NB4 (cell line): Measurements from ENCODE around the gene CCT4.

Experiments
- MYC ChIP-seq: IDR thresholded peaks from 2 replicates; pipeline ENCODE4 v1.6.1; 2011; ENCODE audit warnings: low read depth, low read length
- POLR2A ChIP-seq: IDR thresholded peaks from 2 replicates; pipeline ENCODE4 v1.6.1; 2011; ENCODE audit warnings: mild to moderate bottlenecking; ENCODE audit not compliant: insufficient read length; ENCODE audit errors: extremely low read depth
- TF ChIP-seq, protein P1 (sequence below): IDR thresholded peaks from one replicate; pipeline ENCODE4 v1.5.1; 2012; ENCODE audit warnings: low read depth, low read length

DNA sequence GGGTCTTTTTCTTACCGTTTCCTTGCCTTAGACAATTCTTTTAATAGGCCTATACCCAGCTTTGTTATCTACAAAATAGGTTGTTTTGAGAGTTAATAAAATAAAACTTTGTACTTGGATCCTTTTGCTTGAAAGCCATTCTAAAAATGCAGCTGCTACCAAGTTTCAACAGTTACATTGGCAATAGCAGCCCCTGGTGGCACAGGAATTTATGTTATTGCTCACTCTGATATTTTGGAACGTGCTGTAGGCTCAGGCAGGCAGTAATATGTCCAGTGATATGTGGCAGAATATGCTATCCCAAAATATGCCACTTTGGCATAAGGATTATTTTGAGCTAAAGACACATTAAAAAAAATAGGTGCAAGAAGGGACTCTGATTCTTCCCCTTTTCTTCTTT lies 10.4 kb upstream of the CCT4 start:
- TF ChIP-seq, protein P1, sequence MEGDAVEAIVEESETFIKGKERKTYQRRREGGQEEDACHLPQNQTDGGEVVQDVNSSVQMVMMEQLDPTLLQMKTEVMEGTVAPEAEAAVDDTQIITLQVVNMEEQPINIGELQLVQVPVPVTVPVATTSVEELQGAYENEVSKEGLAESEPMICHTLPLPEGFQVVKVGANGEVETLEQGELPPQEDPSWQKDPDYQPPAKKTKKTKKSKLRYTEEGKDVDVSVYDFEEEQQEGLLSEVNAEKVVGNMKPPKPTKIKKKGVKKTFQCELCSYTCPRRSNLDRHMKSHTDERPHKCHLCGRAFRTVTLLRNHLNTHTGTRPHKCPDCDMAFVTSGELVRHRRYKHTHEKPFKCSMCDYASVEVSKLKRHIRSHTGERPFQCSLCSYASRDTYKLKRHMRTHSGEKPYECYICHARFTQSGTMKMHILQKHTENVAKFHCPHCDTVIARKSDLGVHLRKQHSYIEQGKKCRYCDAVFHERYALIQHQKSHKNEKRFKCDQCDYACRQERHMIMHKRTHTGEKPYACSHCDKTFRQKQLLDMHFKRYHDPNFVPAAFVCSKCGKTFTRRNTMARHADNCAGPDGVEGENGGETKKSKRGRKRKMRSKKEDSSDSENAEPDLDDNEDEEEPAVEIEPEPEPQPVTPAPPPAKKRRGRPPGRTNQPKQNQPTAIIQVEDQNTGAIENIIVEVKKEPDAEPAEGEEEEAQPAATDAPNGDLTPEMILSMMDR: peak; percentile 52
- TF ChIP-seq POLR2A (no peak), MYC (no peak)
